Stimulated activated CD8-positive, alpha-beta memory T cell treated with anti-CD3 and anti-CD28 coated beads, Interleukin-12 subunit alpha, Interleukin-12 subunit beta, amount 100 ng/mL, for 24 hours (primary cell): ENCODE data around the gene ACO1.
"Not testable (repeated sequence)": the region's sequence is repeated elsewhere in the genome, so short reads cannot be mapped to it uniquely, and the experiment has no call there.

ENCODE experiments used
- DNase-seq: peaks from one replicate; pipeline ENCODE4 v3.0.0-alpha.2; 2020; ENCODE audit errors: extremely low read depth

Gene ACO1

GRCh38 chr9:32384364-32385151 is at the start of gene ACO1:
ACO1 (plus strand) TSS chr9:32384643; CDS start chr9:32405507, 20,864 bp downstream.
- peak; percentile 64 for DNase-seq

DNA sequence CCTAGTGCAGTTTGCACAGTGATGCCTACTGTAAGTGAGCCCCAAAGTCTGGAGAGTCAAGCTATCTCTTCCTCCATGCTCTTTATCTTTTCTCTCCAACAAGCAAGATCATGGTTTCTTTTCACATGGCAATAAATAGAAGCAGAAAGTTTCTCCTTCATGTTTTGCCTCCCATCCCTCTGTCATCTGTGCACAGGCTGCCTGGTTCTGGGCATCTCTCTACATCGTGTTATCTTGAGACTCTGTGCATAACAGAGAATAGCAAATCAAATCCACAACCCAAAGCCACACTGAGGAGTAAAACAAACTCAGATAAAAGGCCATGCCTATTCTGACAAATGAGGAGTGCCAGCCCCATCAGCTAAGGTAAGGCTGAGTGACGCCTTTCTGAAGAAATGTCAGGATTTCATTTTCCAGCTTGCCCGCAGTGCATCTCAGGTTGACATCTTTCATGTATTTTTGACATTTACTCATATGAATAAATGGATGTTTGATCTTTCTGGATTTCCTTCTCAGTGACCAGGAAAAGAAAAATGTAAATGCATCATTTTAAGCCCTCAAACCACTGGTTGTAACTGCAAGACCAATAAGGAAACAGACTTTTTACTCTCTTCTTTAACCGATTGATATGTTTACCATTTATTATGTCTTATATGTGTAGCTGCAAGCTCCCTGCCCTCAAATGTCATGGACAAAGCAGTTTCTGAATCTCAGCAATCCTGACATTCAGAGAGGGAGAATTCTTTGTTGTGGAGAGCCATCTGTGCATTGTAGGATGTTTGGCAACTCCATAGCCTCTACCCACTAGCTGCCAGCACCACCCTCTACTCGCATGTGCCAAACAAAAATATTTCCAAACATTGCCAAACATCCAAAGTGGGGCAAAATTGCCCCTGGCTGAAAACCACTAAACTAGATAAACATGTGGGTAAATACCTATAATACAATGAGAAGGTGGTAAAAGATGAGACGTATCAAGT is 49.2 kb upstream of the ACO1 start:
- no peak for DNase-seq

DNA sequence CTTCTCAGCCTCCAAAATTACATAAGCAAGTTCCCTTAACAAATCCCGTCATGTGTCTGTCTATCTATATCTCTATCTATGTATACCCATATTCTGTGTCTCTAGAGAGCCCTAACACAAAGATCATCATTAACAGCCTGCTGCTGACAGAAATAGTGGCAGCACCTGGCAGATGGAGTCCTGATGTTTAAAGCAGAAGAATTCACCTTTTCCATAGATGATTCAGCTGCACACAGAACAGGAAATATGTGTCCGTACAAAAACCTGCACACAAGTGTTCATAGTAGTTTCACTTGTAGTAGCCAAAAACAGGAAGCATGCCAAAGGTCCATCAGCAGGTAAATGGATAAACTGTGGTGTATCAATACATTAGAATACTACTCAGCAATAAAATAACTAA is 45.0 kb upstream of the ACO1 start:
- DNase-seq = no peak

- no peak for DNase-seq
Observed at GRCh38 chr9:32340361-32340760, 44.1 kb upstream of the ACO1 start.

DNA sequence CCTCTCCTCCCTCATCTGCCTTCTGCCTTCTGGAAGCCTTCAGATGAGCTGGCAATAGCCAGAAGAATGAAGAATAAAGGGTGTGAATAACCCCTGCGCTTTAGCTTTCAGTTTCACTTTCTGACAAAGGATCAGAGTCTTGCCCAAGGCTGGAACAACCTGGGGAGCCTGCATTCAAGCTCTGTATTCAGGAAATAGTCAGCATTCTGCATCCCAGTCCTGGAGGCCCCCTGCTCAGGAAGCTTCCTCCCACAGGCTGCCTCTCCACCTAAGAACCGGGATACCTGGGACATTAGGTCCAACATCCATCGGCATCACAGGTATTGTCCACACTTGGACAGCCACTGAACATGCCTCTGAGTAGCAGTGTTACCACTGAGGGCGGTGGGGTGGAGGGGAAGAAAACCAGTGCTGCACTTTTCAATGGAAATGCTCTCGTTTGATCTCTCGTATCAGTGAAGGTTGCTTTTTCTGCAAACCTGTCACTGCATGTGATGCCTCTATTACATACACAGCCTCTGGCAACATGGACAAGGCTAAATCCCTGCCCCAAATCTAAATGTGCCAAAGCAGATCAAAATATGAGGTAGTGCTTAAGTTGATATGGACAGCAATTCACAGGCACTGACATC is 39.8 kb upstream of the ACO1 start:
- DNase-seq = no peak

DNA sequence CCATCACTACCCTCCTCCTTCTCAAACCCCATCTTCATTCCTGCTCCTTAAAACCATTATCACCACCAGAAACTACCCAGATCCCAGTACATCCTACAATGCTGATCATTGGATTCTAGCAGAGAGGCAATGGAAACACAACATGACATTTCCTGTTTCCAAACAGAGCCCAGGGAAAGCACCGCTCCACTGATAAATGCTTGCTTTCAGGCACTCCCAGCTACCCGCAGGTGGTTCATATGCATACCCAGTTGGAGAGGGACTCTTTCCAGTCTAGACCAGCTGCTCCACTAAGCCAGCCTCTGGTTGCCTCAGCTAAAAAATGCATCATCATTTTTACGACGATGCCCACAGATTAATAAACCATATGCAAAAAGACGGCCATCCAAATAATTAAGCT is 39.2 kb upstream of the ACO1 start:
- DNase-seq = no peak

GRCh38 chr9:32347571-32347970 is 36.9 kb upstream of the ACO1 start:
- DNase-seq = no peak

DNA sequence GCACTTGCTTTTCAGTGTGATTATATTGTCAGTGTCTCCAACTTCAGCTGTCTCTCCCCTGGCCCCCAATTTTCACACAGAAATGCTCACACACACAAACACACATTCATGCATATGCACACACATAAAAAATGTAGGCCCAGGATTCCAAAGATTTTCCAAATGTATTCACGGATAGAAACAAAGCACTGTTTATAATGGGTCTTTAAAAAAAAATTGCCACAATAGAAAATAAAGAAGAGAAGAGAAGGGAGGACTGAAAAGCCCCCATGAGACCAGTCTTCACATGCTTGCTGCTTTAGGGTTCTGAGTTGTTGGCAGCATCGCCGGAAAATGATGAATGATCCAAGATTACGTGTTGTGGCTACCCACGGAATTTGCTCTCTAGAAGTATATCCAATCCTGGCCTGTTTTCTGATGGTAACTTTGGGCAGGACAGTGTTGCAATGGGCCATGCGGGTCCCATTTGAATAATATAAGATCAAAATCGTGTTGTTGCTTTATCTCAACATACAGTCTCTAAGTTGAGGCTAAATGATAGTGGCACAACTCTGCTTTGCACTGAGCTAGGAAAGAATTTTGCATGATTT is 36.2 kb upstream of the ACO1 start:
- DNase-seq = no peak

GRCh38 chr9:32349013-32349412 is 35.4 kb upstream of the ACO1 start:
- no peak for DNase-seq

- DNase-seq = no peak
Observed at GRCh38 chr9:32350682-32351081, 33.8 kb upstream of the ACO1 start.

DNA sequence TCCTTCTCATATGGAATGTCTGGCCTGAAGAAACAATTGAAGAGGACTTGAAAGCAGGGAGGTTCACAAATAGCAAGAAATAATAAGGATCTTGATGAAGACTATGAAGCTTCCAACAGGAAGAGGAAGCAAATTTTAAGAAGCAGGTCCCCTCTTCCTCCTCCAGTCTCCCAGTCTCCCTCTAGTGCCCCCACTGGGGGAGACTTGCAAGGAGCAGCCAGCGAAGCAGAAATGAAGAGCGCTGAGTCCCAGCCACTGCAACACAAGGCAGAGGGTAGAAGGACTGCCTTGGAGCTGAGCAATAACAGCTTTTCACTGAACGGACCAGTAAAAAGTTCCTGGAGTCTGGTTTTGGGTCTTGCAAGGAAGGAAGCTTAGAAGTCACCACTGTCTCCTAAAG is 32.6 kb upstream of the ACO1 start:
- DNase-seq = no peak

GRCh38 chr9:32353476-32353875 is 31.0 kb upstream of the ACO1 start:
- DNase-seq = not testable (repeated sequence)

GRCh38 chr9:32359452-32359851 is 25.0 kb upstream of the ACO1 start:
- no peak for DNase-seq

- DNase-seq = no peak
Observed at GRCh38 chr9:32360983-32361673, 23.3 kb upstream of the ACO1 start.

- DNase-seq = no peak
Observed at GRCh38 chr9:32371279-32371678, 13.2 kb upstream of the ACO1 start.

GRCh38 chr9:32371679-32372078 is 12.8 kb upstream of the ACO1 start:
- DNase-seq = no peak

DNA sequence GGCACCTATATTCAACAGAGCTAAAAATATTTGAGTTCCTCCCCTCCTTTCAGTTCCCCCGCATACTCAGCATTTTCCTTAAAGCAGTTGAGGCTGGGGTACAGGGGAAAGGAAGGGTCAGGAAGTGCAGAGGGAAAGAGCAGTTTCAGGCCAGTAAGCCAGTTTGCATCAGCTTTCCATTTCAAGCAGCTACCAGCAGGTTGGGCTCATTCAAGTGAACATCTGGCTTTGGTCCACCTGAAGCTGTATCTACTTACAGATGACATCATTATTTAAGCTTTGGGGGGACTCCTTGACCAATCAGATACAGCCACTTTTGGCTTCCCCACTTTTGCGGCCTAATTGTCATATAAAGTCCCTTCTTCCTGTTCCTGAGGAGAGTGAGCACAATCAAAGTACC is 8.2 kb upstream of the ACO1 start:
- no peak for DNase-seq

DNA sequence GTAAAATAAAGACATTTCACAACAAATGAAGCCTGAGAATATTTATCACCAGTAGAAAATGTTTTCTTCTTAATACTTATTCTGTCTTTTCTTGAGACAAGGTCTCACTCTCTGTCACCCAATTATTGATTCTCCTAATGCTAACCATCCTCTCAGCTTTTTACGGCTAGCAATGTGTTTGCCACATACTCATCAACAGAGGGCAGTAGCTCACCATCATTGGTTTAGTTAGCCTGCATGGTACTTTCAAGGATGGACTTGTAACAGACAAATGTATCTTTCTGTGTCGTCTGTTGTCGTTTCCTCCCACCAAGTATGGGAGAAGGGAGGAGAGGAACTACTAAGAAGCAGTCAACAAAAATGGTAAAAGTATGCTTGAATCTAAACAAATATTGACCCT is 5.9 kb upstream of the ACO1 start:
- no peak for DNase-seq

DNA sequence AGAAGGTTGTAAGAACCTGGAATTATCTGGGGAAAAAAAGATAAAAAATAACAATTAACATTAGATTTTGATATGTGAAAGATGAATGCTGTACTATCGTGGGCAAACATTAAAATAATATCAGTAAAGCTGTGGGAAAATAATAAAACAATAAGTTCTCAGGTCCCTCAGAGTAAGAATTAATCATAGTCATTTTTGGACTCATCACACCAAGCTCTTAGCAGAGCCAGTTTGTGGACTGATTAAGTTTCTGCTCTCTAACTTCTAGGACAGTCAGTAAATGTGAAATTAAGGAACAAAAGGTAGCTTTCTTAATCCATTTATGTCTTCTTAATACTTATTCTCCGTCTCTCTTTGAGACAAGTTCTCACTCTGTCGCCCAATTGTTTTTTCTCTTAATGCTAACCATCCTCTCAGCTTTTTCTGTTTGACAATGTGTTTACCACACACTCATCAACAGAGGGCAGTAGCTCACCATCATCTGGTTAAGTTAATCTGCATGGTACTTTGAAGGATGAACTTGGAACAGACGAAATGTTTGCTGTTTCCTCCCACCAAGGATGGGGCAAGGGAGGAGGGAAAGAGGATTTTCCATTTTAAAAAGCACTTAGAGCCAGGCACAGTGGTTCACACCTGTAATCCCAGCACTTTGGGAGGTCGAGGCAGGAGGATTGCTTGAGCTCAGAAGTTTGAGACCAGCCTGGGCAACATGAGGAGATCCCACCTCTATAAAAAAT is 5.3 kb upstream of the ACO1 start:
- no peak for DNase-seq

DNA sequence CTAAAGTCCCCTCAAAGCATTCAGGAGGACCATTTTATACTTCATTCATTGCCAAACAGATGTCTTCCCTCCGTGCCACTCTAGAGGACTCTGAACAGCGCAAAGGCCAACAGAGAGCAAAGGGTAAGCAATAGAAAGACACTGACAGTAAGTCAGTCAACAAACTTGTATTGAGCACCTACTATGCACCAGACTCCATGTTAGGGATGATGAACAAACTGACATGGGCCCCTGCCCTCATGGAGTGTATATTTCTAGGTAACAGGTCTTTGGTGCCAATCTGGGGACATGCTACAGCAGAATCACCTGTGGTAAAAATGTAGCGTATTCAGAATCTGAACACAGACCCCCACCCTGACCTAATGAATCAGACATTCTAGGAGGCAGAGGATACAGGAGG is 3.5 kb upstream of the ACO1 start:
- no peak for DNase-seq
